Astrocyte (in vitro differentiated cells and primary cell): ENCODE data around the gene LRCH1. TPM values are rescaled to one million over a fixed set of nuclear protein-coding genes. Genes with fewer than 3 reads are reported as not detected.

Experiments
- DNase-seq: peaks from one replicate; pipeline ENCODE4 v3.0.0-alpha.2; 2010; ENCODE audit warnings: low read depth
- FAIRE-seq: peaks from 2 replicates; lab custom pipeline; 2011; peaks lifted over from hg19 to GRCh38; lab: Jason Lieb, UNC
- H2AFZ ChIP-seq: 2 replicates; pipeline ENCODE4 v1.6.0; 2012; ENCODE audit warnings: low read depth, low read length, inconsistent platforms
- H3K27ac ChIP-seq: 2 replicates; pipeline ENCODE4 v1.5.1; 2011; ENCODE audit warnings: low read depth, low read length, inconsistent platforms
- H3K27me3 ChIP-seq: 2 replicates; pipeline ENCODE4 v1.6.0; 2011; ENCODE audit warnings: low read length, inconsistent platforms; ENCODE audit not compliant: insufficient read depth
- H3K36me3 ChIP-seq: 2 replicates; pipeline ENCODE4 v1.5.1; 2011; ENCODE audit warnings: low read length, inconsistent platforms; ENCODE audit not compliant: insufficient read depth
- H3K4me1 ChIP-seq: 2 replicates; pipeline ENCODE4 v1.5.1; 2011; ENCODE audit warnings: low read length, inconsistent platforms; ENCODE audit not compliant: insufficient read depth
- H3K4me2 ChIP-seq: 2 replicates; pipeline ENCODE4 v1.6.0; 2012; ENCODE audit warnings: low read length, inconsistent platforms
- H3K4me3 ChIP-seq: 2 replicates; pipeline ENCODE4 v1.5.1; 2011; ENCODE audit warnings: low read depth, mild to moderate bottlenecking, low read length, inconsistent platforms; ENCODE audit not compliant: insufficient read depth
- H3K79me2 ChIP-seq: 2 replicates; pipeline ENCODE4 v1.6.0; 2012; ENCODE audit warnings: mild to moderate bottlenecking, low read length, inconsistent platforms; ENCODE audit not compliant: insufficient read depth
- H3K9ac ChIP-seq: 2 replicates; pipeline ENCODE4 v1.6.0; 2012; ENCODE audit warnings: mild to moderate bottlenecking, low read length, inconsistent platforms
- H3K9me3 ChIP-seq: 2 replicates; pipeline ENCODE4 v1.5.1; 2012; ENCODE audit warnings: low read depth, mild to moderate bottlenecking, low read length, inconsistent platforms; ENCODE audit not compliant: insufficient read depth
- H4K20me1 ChIP-seq: 2 replicates; pipeline ENCODE4 v1.6.0; 2012; ENCODE audit warnings: low read length, inconsistent platforms; ENCODE audit not compliant: insufficient read depth
- H3K27ac Mint-ChIP-seq: one replicate; pipeline ENCODE4 v1.8.0; 2021; ENCODE audit warnings: mild to moderate bottlenecking, mixed read lengths; ENCODE audit not compliant: unreplicated experiment
- H3K27me3 Mint-ChIP-seq: one replicate; pipeline ENCODE4 v1.8.0; 2021; ENCODE audit warnings: low read depth, mixed read lengths; ENCODE audit not compliant: unreplicated experiment
- H3K36me3 Mint-ChIP-seq: one replicate; pipeline ENCODE4 v1.8.0; 2021; ENCODE audit warnings: low read depth, mixed read lengths; ENCODE audit not compliant: unreplicated experiment
- H3K4me1 Mint-ChIP-seq: one replicate; pipeline ENCODE4 v1.8.0; 2021; ENCODE audit warnings: low read depth, mixed read lengths; ENCODE audit not compliant: unreplicated experiment
- H3K4me3 Mint-ChIP-seq: one replicate; pipeline ENCODE4 v1.8.0; 2021; ENCODE audit warnings: mild to moderate bottlenecking, moderate library complexity, mixed read lengths; ENCODE audit not compliant: unreplicated experiment
- H3K9me3 Mint-ChIP-seq: one replicate; pipeline ENCODE4 v1.8.0; 2021; ENCODE audit warnings: mild to moderate bottlenecking, mixed read lengths; ENCODE audit not compliant: unreplicated experiment
- CTCF ChIP-seq: IDR thresholded peaks from 2 replicates; pipeline ENCODE4 v1.5.1; 2011; ENCODE audit warnings: low read depth, mild to moderate bottlenecking, inconsistent platforms, low read length, moderate library complexity; ENCODE audit not compliant: insufficient read depth
- EZH2 ChIP-seq: IDR thresholded peaks from 2 replicates; pipeline ENCODE4 v1.6.1; 2012; ENCODE audit warnings: mild to moderate bottlenecking, low read length, inconsistent platforms; ENCODE audit not compliant: insufficient read depth
- total RNA-seq: library from RNA; stranded (reverse); gene quantifications from 2 replicates; pipeline ENCODE4 v1.2.1, GENCODE V29; 2021

LRCH1 gene
- total RNA-seq, 1 donor from 2014 or later: 17.7 TPM

DNA sequence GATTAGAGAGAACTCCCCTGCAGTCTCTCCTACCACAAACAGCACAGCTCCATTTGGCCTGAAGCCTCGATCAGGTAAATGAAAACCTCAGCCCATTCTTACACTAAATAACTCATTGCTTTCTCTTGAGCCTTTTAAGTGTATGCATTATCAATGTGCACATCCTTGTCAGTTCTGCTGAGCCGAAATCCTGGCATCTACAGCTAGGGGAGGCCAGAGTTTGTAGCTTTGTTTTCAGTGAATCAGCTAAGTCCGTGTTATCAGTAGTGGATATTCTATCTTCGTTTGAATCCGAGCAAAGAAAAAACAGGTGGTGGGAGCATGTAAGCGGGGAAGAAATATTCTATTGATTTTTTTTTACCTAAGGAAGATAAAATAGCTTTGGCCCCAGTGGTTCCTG is 159.6 kb downstream of the LRCH1 start:
- TF ChIP-seq CTCF (no peak), EZH2 (no peak)
- Mint-ChIP-seq H3K36me3 (peaks cover 6% of the 10 kb centered on the region), H3K27ac (no peak overlapping the region), H3K27me3 (no peaks in the 10 kb centered on the region), H3K4me1 (no peaks in the 10 kb centered on the region), H3K9me3 (no peaks in the 10 kb centered on the region), H3K4me3 (no peak overlapping the region)
- FAIRE-seq (no peak), DNase-seq (no peak)
- Histone ChIP-seq H3K36me3 (peaks cover 12% of the 10 kb centered on the region), H3K9me3 (no peaks in the 10 kb centered on the region), H3K27ac (no peak overlapping the region), H2AFZ (no peak overlapping the region), H3K27me3 (no peaks in the 10 kb centered on the region), H3K4me3 (no peak overlapping the region), H3K79me2 (no peaks in the 10 kb centered on the region), H3K9ac (no peak overlapping the region), H3K4me1 (no peaks in the 10 kb centered on the region), H3K4me2 (no peak overlapping the region), H4K20me1 (no peaks in the 10 kb centered on the region)

GRCh38 chr13:46715363-46715762 is 162.4 kb downstream of the LRCH1 start:
- H3K4me1 Mint-ChIP-seq: no peaks in the 10 kb centered on the region

More at GRCh38 chr13:46715363-46715762, 162.4 kb downstream of the LRCH1 start:
- Histone ChIP-seq H3K4me1 (no peaks in the 10 kb centered on the region), H2AFZ (no peak overlapping the region), H3K27me3 (no peaks in the 10 kb centered on the region), H4K20me1 (no peaks in the 10 kb centered on the region), H3K4me3 (no peak overlapping the region), H3K9ac (no peak overlapping the region), H3K9me3 (no peaks in the 10 kb centered on the region), H3K4me2 (no peak overlapping the region), H3K27ac (no peak overlapping the region), H3K79me2 (no peaks in the 10 kb centered on the region), H3K36me3 (peaks cover 9% of the 10 kb centered on the region)
- Mint-ChIP-seq H3K4me3 (no peak overlapping the region), H3K27me3 (no peaks in the 10 kb centered on the region), H3K27ac (no peak overlapping the region), H3K9me3 (no peaks in the 10 kb centered on the region), H3K36me3 (no peaks in the 10 kb centered on the region)
- DNase-seq (no peak), FAIRE-seq (no peak)
- TF ChIP-seq CTCF (no peak), EZH2 (no peak)
